Measurements from ENCODE around the gene CRTAC1.

GRCh38 chr10:97858001-97858439, 172.4 kb downstream of the CRTAC1 start:
- no peak for TF ChIP-seq CTCF (IDR thresholded peaks at IDR 0.05)
- TF ChIP-seq SIN3A (IDR thresholded peaks at IDR 0.05; ENCODE audit: borderline replicate concordance, low read depth, low read length), result no peak
- no peak for TF ChIP-seq USF1 (IDR thresholded peaks at IDR 0.05; ENCODE audit: borderline replicate concordance, low read depth)
- TF ChIP-seq POLR2AphosphoS5 (IDR thresholded peaks at IDR 0.05; ENCODE audit: low read depth, low read length), result no peak
- no peak for TF ChIP-seq EZH2phosphoT487 (IDR thresholded peaks at IDR 0.05; ENCODE audit: borderline replicate concordance, low read depth)
- TF ChIP-seq TCF12 (IDR thresholded peaks at IDR 0.05), result no peak
- no peak for TF ChIP-seq RCOR1 (IDR thresholded peaks at IDR 0.05; ENCODE audit: low read length)
- TF ChIP-seq RXRA (IDR thresholded peaks at IDR 0.05; ENCODE audit: borderline replicate concordance, low read depth), result no peak
- no peak for TF ChIP-seq MXI1 (IDR thresholded peaks at IDR 0.05; ENCODE audit: low read depth, low read length)
- no peak for TF ChIP-seq REST (IDR thresholded peaks at IDR 0.05; ENCODE audit: low read depth, low read length)
